Stimulated activated CD8-positive, alpha-beta memory T cell treated with anti-CD3 and anti-CD28 coated beads, Interleukin-7, amount 100 ng/mL, for 48 hours (primary cell): Measurements from ENCODE around the gene SORL1.
"Not testable (repeated sequence)": the region's sequence is repeated elsewhere in the genome, so short reads cannot be mapped to it uniquely, and the experiment has no call there.

Source experiments
- DNase-seq, 2 donors: peaks; one replicate each; pipeline ENCODE4 v3.0.0-alpha.2; 2020; ENCODE audit warnings: low read depth in 1 of 2; ENCODE audit errors: extremely low read depth in 1 of 2

Gene SORL1

DNA sequence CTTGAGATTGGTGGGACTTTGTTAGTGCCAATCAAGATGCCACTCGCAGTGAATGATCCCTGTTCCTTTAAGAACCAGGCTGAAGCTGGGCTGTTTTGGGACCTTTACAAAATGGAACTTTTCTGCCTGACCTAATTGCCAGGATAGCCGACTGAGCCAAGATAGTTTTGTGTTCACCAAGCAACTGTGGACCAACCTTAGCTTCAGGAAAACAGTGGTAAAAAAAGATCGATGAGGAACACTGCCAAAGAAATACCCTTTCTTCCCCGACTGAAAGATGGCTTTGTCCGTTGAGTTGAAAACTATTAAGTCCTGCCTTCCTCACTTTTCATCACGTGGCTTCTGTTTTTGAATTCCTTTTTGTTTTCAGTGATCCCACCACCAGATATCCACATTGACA, 158.6 kb downstream of the SORL1 start:
- no peak for DNase-seq

DNA sequence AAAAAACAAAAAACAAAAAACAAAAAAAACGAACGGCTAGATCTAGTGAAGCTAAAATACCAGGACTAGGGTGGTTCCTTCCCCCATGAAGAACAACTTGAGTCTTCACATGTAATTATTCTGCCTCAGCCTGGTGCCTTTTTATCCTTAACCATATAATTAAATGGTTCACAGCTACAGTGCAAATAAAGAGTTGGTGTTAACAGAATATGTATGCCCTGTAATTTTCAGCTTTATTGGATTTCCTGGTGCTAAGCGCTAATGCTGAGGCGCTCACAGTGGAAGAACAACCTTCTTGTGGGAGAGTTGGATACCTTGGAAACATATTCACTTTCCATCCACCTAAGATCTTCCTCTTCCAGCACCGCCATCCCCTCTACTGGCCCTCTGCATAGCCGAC, 159.1 kb downstream of the SORL1 start:
- DNase-seq: no peak

DNA sequence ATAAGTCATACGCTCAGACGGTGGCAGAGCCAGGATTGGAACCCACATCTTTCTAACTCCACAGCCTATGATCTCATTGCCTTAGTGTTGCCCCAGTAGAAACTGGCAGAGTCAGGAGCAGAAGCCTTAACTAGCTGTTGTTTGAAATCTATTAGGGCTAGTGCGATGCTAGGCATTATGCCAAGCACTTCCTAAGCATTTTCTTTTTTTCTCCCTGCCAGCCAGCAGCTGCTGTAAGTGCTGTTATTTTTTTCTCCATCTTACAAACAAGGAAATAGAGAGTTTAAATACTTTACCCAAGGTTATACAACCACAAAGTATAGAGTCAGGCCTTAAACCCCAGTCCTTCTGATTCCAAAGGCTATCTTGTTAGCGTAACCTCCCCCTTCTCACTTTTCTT, 161.6 kb downstream of the SORL1 start:
- no peak for DNase-seq

DNA sequence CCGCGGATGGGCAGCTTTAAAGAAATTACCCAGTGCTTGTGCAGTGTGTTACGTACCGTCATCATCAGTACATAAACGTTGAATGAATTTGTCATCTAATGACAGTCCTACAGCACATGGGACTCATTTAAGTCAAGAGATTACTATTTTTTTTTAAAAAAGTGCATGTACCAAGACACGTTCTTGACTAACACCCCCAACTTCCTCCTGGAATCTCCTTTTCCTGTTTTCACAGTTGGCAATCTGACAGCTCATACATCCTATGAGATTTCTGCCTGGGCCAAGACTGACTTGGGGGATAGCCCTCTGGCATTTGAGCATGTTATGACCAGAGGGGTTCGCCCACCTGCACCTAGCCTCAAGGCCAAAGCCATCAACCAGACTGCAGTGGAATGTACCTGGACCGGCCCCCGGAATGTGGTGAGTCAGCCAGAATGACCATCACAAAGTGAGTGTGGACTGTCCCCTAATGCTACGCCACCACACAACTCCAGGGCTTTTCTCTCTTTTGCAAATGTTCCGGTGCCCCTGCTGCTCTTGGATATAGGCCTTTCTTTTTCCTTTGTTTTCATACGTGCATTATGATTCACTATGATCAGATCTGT, 162.6 kb downstream of the SORL1 start:
- no peak for DNase-seq

- no peak for DNase-seq
Measured at GRCh38 chr11:121615501-121615900, 163.4 kb downstream of the SORL1 start.

GRCh38 chr11:121618516-121618915, 166.4 kb downstream of the SORL1 start:
- DNase-seq: no peak

- no peak for DNase-seq
Measured at GRCh38 chr11:121625777-121626506, 173.8 kb downstream of the SORL1 start.

- DNase-seq: no peak
Measured at GRCh38 chr11:121626507-121626875, 174.4 kb downstream of the SORL1 start.

DNA sequence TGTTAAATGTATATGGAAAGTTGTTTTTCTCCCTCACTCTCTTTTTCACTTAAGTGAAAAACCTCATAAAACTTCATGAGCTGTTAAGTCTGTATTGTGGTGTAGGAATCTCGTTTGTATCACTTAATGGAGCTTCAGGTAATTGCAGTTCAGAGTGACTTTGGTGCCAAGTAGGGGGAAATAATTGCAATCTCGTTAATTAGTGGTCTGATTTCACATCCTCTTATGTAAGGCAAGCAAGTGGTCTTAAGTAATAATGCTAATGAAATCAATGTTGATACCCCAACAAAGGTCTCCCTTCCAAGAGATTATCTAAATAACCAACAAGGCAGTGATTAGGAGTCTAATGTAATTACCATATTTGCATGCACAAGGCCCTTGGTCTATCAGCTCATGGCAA, 174.9 kb downstream of the SORL1 start:
- no peak for DNase-seq

DNA sequence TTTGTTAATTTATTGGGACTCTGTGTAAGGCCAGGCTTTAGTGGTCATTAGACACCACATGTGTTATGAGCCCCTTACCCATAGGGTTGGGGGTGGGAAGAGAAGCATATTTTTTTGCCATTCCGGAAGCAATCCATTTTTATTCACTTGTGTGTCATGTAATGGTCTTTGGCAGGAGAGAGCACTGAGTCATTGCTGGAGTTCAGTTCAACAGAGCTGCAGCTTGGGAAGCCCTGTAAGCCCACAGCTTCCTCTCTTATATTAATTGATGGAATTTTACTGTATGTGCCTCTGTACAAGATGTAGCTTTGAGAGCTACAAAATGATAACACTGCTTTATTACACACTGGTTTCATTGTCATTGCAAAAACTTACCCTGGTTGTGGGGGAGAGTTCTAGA, 177.9 kb downstream of the SORL1 start:
- no peak for DNase-seq

DNA sequence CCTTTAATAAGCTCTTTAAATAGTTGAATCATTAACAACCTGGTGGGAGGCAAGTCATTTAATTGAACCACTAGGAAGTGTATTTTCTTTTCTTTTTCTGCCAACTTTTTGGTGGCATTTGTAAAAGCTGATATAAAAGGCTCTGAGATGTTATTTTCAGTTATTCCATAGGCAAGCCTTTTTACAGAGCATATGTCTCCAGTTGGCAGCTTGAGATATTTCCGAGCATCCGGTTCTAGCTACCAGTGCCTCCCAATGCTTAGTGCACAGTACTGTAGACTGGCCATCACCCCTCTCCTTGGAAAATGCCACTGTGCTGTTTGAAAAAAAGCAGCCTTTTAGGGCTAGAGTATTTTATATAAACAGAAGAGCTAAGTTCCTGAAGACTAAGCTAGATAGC, 179.3 kb downstream of the SORL1 start:
- no peak for DNase-seq

DNA sequence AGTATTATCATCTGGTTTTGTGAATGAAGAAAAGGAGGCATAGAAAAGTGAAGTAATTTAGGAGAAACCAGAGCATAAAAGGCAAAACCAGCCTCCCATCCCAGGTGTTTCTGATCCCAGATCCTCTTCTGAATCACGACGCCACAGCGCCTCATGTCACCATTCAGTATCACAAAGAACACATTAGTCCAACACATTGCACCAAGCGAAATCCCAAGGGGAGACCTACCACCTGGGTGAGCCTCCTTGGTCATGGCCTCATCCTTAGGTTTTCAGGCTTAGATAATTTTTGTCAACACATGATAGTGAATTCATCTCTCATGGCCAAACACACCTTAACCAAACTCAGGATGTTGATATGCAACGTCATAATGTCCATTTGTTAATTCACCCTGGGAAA, 182.2 kb downstream of the SORL1 start:
- DNase-seq: no peak

DNA sequence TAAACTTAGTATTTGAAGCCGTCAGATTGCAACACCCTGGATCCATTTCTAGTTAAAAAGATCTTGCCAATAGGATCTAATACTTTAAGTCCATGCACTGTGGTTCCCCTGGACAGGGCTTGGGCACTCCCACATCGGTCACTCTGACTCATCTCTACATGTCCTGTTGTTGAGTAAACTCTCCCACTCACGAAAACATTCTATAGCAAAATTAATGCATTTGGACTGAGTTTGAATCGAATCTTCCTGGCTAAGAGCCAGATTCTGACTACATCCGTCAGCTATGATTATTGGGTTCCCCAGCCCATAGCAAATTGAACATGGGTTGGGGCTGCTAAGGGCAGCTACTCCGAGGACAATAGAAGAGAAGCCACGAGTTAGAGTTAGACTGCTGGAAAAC, 182.8 kb downstream of the SORL1 start:
- no peak for DNase-seq

GRCh38 chr11:121636081-121636799, 184.1 kb downstream of the SORL1 start:
- DNase-seq: no peak

GRCh38 chr11:121636800-121637176, 184.7 kb downstream of the SORL1 start:
- DNase-seq: no peak

- not testable (repeated sequence) for DNase-seq
Measured at GRCh38 chr11:121637587-121637986, 185.5 kb downstream of the SORL1 start.

GRCh38 chr11:121643479-121644186, 191.5 kb downstream of the SORL1 start:
- no peak for DNase-seq

DNA sequence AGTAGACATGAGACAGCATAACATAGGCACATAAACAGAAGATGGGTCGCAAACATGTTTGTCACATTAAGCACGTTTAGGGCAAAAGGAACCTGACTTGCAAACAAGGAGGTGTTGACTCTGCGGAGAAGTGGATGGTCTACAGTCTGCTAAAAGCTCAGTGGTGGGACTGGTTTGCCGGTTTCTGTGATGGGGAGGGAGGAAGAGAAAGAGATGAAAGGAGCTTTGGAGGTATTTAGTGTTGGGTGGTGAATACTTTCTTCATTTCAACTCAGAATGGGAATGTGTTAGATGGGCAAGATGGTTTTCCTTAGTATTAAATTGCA, 192.0 kb downstream of the SORL1 start:
- DNase-seq: no peak

- DNase-seq: no peak
Measured at GRCh38 chr11:121645001-121645400, 192.9 kb downstream of the SORL1 start.

- DNase-seq: no peak
Measured at GRCh38 chr11:121645596-121645995, 193.5 kb downstream of the SORL1 start.

DNA sequence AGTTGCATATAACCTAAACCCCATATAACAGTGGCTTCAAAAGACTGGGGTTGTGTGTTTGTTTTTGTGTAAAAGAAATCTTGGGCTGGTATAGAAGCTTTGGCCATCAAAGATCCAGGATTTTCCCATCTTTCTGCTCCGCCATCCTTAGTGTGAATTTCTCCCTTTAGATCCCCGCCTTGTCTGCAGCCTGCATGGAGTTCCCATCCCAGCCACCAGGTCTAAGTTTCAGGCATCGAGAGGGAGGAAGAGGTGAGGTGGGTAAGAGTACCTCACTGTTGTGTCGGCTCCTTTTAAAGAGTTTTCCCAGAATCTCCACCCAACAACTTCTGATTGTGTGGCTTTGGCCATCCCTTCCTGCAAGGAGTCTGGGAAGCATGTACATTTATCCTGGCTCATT, 196.2 kb downstream of the SORL1 start:
- no peak for DNase-seq

GRCh38 chr11:121649798-121650197, 197.7 kb downstream of the SORL1 start:
- no peak for DNase-seq
